HepG2 (cell line): ENCODE results near the gene SLC18A2. TPM values are rescaled to one million over a fixed set of nuclear protein-coding genes. Genes with fewer than 3 reads are reported as not detected.

Source experiments
- ATAC-seq: fragments of 200-7000 bp; cut with Tn5 transposase; 3 replicates; pipeline ENCODE4 v1.9.1; 2020; ENCODE audit warnings: mild to moderate bottlenecking, moderate library complexity
- BruUV-seq: library from RNA; stranded (reverse); fragments of 400-500 nt; replicated peaks from 2 replicates; lab custom pipeline; 2021; lab: Mats Ljungman, UMichigan
- CTCF ChIA-PET: fragments of 300-600 bp; formaldehyde crosslinking; extraction: SDS; loops from one replicate; lab custom pipeline; 2021; ENCODE audit warnings: low total read pairs, inconsistent platforms, low intra/inter-chr PET ratio; lab: Yijun Ruan, JAX
- POLR2A ChIA-PET: fragments of 350-600 bp; sonication (Branson Sonifier 250); formaldehyde crosslinking; loops from one replicate; lab custom pipeline; 2020; ENCODE audit warnings: antibody characterized with exemption, inconsistent platforms; lab: Yijun Ruan, JAX
- DNase-seq: peaks from one replicate; pipeline ENCODE4 v3.0.0-alpha.2; 2015; ENCODE audit warnings: low spot score
- FAIRE-seq: peaks from 3 replicates; lab custom pipeline; 2011; peaks lifted over from hg19 to GRCh38; lab: Jason Lieb, UNC
- H2AFZ ChIP-seq: one replicate; pipeline ENCODE4 v1.6.1; 2011; ENCODE audit warnings: low read length, inconsistent platforms
- H3K27ac ChIP-seq: fragments of 300-600 bp; 3 replicates; pipeline ENCODE4 v1.8.0; 2011; ENCODE audit warnings: mixed run types, mild to moderate bottlenecking, mixed read lengths, low read length, inconsistent platforms; ENCODE audit not compliant: insufficient read depth; ENCODE audit errors: extremely low read length
- H3K27me3 ChIP-seq, 2 experiments: fragments of 200-600 bp in 1 of 2; 2 replicates in 1 of 2; 3 replicates in 1 of 2; pipeline versions ENCODE4 v1.6.0 to v1.8.0; 2011; ENCODE audit warnings: low read length in 2 of 2, mild to moderate bottlenecking in 2 of 2, moderate library complexity in 2 of 2, inconsistent platforms in 1 of 2; ENCODE audit not compliant: insufficient read depth in 2 of 2, control insufficient read depth in 1 of 2
- H3K36me3 ChIP-seq, 2 experiments: fragments of 200-600 bp in 1 of 2; replicated peaks in 1 of 2; 2 replicates in 1 of 2; 3 replicates in 1 of 2; pipeline versions ENCODE4 v1.5.1 to v1.8.0; 2011; ENCODE audit warnings: low read length in 2 of 2, inconsistent platforms in 1 of 2; ENCODE audit not compliant: insufficient read depth in 2 of 2, control insufficient read depth in 1 of 2
- H3K4me1 ChIP-seq: 2 replicates; pipeline ENCODE4 v1.5.1; 2012; ENCODE audit warnings: low read length, inconsistent platforms; ENCODE audit not compliant: insufficient read depth
- H3K4me2 ChIP-seq: 2 replicates; pipeline ENCODE4 v1.6.0; 2011; ENCODE audit warnings: low read depth, low read length, inconsistent platforms
- H3K4me3 ChIP-seq, 3 experiments: fragments of 200-600 bp in 1 of 3; sonication (generic), shearing (Covaris generic) in 1 of 3; replicated peaks in 1 of 3; 2 replicates each; pipeline ENCODE4 v1.5.1; 2011 to 2016; ENCODE audit warnings: low read length in 3 of 3, inconsistent platforms in 2 of 3, low read depth in 2 of 3, mild to moderate bottlenecking in 2 of 3, control low read depth in 1 of 3, mixed read lengths in 1 of 3; ENCODE audit not compliant: insufficient read depth in 1 of 3
- H3K79me2 ChIP-seq: one replicate; pipeline ENCODE4 v1.6.1; 2011; ENCODE audit warnings: low read length, inconsistent platforms; ENCODE audit not compliant: insufficient read depth
- H3K9ac ChIP-seq: 2 replicates; pipeline ENCODE4 v1.6.0; 2011; ENCODE audit warnings: mild to moderate bottlenecking, low read depth, low read length, inconsistent platforms; ENCODE audit not compliant: insufficient read depth
- H3K9me3 ChIP-seq: 2 replicates; pipeline ENCODE4 v1.5.1; 2012; ENCODE audit warnings: mild to moderate bottlenecking, low read length
- H4K20me1 ChIP-seq: 2 replicates; pipeline ENCODE4 v1.6.0; 2011; ENCODE audit warnings: inconsistent platforms, mild to moderate bottlenecking, low read length, moderate library complexity; ENCODE audit not compliant: insufficient read depth
- CTCF ChIP-seq: sonication (generic); formaldehyde crosslinking; IDR thresholded peaks from 2 replicates; pipeline ENCODE4 v1.5.0; 2020; ENCODE audit warnings: mild to moderate bottlenecking, missing genetic modification reagents, moderate library complexity
- GPBP1L1 ChIP-seq: sonication (generic); formaldehyde crosslinking; IDR thresholded peaks from 2 replicates; pipeline ENCODE4 v1.5.0; 2020; ENCODE audit warnings: mild to moderate bottlenecking, missing genetic modification reagents
- HMG20B ChIP-seq: conservative IDR thresholded peaks from 2 replicates; pipeline ENCODE4 v1.6.1; 2016; ENCODE audit warnings: missing genetic modification reagents, missing compliant biosample characterization
- KDM3A ChIP-seq: IDR thresholded peaks from 2 replicates; pipeline ENCODE4 v1.6.1; 2018; ENCODE audit warnings: low read depth, missing compliant biosample characterization
- ZNF143 ChIP-seq: sonication (generic); formaldehyde crosslinking; IDR thresholded peaks from 2 replicates; pipeline ENCODE4 v1.4.0; 2020; ENCODE audit warnings: missing genetic modification reagents
- ZNF280D ChIP-seq: sonication (generic); formaldehyde crosslinking; IDR thresholded peaks from 2 replicates; pipeline ENCODE4 v1.5.1; 2020; ENCODE audit warnings: mild to moderate bottlenecking, missing genetic modification reagents
- in situ Hi-C: cut with HindIII; loops from 2 replicates; pipeline ENCODE4 v1.10.0; 2017; ENCODE audit warnings: low pct_unique_long_range_greater_than_20kb; ENCODE audit not compliant: extremely low pct_ligation_motif_present
- intact Hi-C: fragments of 100-400 bp; cut with micrococcal nuclease; formaldehyde crosslinking; loops from one replicate; pipeline ENCODE4 v1.10.0; 2022; ENCODE audit not compliant: unreplicated experiment
- polyA plus RNA-seq, 8 experiments: library from polyadenylated mRNA; depleted of rRNA in 3 of 8; stranded (reverse) in 7 of 8; unstranded in 1 of 8; fragments of >200 nt; fragmentation: Illumina TruSeq in 4 of 8; extraction: Trizol in 4 of 8; gene quantifications; 2 replicates each; pipeline versions ENCODE4 v1.2.1 to v1.2.3, GENCODE V29; 2011 to 2016; ENCODE audit warnings: low read depth in 4 of 8, missing spikeins in 1 of 8, mixed read lengths in 1 of 8; ENCODE audit not compliant: insufficient read depth in 1 of 8
- total RNA-seq, 5 experiments: library from RNA; depleted of rRNA; stranded (reverse); fragments of >200 nt; fragmentation: Illumina TruSeq; extraction: Trizol; gene quantifications; 2 replicates each; pipeline ENCODE4 v1.2.3, GENCODE V29; 2016; ENCODE audit warnings: low read depth in 1 of 5

Gene SLC18A2
- total and polyA plus RNA-seq, 2 of the 13 experiments (the other 11 are each of a cell fraction or from before 2014, with no cell fraction given) = not detected

DNA sequence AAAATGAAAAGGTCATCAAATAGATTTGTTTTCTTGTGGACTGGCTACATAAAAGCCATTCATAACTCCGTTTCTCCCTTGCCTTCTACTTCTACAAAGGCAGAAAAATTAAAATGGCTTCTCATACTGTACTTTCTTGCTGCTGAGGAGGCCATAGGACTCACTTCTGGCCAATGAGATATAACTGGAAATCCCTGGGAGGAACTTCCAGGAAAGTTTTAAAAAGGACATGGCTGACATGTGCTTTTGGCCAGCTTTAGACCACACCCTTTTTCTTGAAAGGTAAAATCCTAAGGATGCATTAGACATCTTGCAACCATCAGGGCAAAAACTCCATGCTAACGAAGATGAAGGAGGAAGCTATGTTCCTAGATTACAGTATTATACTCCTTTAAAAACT, 75.8 kb downstream of the SLC18A2 start (continued):
- TF ChIP-seq ZNF280D (no peak), GPBP1L1 (no peak), ZNF143 (CRISPR knock-in tag) (no peak), KDM3A (CRISPR knock-in tag) (no peak)

DNA sequence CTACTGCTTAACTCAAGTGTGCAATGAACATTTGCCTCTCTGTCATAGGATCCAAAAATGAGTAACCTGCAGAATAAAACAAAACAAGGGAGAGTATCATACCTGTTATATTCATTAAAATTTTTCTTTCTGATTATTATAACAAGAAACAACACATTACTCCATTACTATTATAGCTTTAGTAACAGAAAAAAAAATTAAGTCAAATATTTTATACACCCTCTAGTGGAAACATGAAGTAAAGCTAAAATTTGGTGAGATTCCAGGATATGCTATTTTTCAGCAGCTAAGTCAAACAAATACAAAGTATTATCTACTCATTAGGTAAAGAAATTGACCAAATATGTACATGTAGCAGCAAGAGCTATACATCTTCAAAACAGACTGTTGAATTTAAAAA, 78.0 kb downstream of the SLC18A2 start:
- intact Hi-C loops (loop anchor here (1.0 kb wide), 1 partner anchor 92 kb away; no protein-coding TSS in a partner anchor), in situ Hi-C loops (loop anchor here (5.0 kb wide), 1 partner anchor 92 kb away; no protein-coding TSS in a partner anchor)
- H3K79me2 ChIP-seq = peaks cover 12% of the 10 kb centered on the region
- H2AFZ ChIP-seq = no peak overlapping the region
- ChIA-PET CTCF (interaction anchor here (2.4 to 4.0 kb wide), 2 partner anchors 92 to 102 kb away, joined by 13 to 74 read pairs; no protein-coding TSS in a partner anchor), POLR2A (interaction anchor here (1.4 kb wide), 1 partner anchor 102 kb away, joined by 3 read pairs; no protein-coding TSS in a partner anchor)
- no peaks in the 10 kb centered on the region for H3K9me3 ChIP-seq
- H3K36me3 ChIP-seq = peaks cover 1 to 22% of the 10 kb centered on the region in 2 experiments; a peak in 4 of 5 replicates
- H3K27ac ChIP-seq = no peak overlapping the region
- no peak overlapping the region for H3K4me3 ChIP-seq
- DNase-seq (no peak), FAIRE-seq (no peak), ATAC-seq (no peak)
- no peaks in the 10 kb centered on the region for H3K27me3 ChIP-seq
- no peak overlapping the region for H3K4me2 ChIP-seq
- TF ChIP-seq CTCF (CRISPR knock-in tag) (0 out of 2 replicates have a peak, but pooled peaks have one; percentile 3), HMG20B (no peak)
- H4K20me1 ChIP-seq = peaks cover 17% of the 10 kb centered on the region
- no peak overlapping the region for H3K9ac ChIP-seq
- H3K4me1 ChIP-seq = no peaks in the 10 kb centered on the region
- BruUV-seq = no TSS peak
